Coronary artery (tissue), 2 donors: ENCODE data around the gene KLF13.

Experiments
- DNase-seq: peaks from one replicate; pipeline ENCODE4 v3.0.0-alpha.2; 2017; ENCODE audit warnings: low spot score
- H3K27ac ChIP-seq, 2 donors: fragments of 200-600 bp; sonication (generic); one replicate each; pipeline ENCODE4 v1.5.1; 2016 to 2019
- H3K4me3 ChIP-seq: fragments of 200-600 bp; sonication (generic); 2 replicates; pipeline ENCODE4 v1.5.1; 2016; ENCODE audit warnings: mild to moderate bottlenecking, moderate library complexity
- TF ChIP-seq, protein P1 (sequence below): fragments of 200-600 bp; sonication (generic); IDR thresholded peaks from one replicate; pipeline ENCODE4 v1.5.1; 2019; ENCODE audit warnings: antibody characterized with exemption

The KLF13 gene

DNA sequence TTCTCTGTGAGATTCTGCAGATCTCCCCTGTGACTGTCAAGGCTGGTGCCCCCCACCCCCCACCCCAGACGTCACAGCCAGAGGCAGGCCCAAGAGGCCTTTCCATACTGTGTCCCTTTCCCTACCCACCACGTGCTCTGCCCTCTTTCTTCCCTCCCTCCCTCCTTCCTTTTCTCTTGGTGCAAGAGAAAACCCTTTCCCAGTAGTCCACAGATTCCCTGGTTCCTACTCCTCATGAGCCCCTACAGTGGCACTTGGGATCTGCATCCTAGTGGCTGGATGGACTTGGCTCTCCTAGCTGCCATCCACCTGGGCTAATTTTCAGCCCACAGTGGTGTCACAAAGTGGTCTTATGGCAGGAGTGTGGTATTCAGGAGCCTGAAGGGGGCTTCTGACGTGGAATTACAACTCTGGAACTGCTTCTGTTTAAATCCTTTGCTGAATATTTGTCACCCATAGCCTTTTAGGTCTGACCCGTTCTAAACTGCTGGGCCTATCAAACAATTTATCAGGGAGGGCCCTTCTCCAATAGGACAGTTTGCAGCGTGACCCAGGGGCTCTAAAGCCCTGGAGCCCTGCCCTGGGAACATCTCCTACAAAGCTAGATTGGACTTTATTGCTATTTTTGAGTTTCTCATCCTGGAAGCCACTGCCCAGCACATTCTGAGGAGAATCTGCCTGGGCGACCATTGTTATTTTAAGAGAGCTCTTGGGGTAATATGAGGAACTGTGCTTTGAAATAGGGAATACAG lies 35.3 kb downstream of the KLF13 start:
- TF ChIP-seq, protein P1, sequence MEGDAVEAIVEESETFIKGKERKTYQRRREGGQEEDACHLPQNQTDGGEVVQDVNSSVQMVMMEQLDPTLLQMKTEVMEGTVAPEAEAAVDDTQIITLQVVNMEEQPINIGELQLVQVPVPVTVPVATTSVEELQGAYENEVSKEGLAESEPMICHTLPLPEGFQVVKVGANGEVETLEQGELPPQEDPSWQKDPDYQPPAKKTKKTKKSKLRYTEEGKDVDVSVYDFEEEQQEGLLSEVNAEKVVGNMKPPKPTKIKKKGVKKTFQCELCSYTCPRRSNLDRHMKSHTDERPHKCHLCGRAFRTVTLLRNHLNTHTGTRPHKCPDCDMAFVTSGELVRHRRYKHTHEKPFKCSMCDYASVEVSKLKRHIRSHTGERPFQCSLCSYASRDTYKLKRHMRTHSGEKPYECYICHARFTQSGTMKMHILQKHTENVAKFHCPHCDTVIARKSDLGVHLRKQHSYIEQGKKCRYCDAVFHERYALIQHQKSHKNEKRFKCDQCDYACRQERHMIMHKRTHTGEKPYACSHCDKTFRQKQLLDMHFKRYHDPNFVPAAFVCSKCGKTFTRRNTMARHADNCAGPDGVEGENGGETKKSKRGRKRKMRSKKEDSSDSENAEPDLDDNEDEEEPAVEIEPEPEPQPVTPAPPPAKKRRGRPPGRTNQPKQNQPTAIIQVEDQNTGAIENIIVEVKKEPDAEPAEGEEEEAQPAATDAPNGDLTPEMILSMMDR: no peak
- Histone ChIP-seq H3K4me3 (peak overlapping the region; percentile 30), H3K27ac (peak overlapping the region; percentile 42 to 70)
- no peak for DNase-seq

- H3K27ac ChIP-seq: peak overlapping the region in 1 of 2 donors; percentile 70
- no peak for DNase-seq
- TF ChIP-seq, protein P1: no peak
- no peak overlapping the region for H3K4me3 ChIP-seq
Measured at GRCh38 chr15:31362886-31363285, 36.3 kb downstream of the KLF13 start.

- DNase-seq: no peak
- H3K4me3 ChIP-seq: peak overlapping the region; percentile 69
- H3K27ac ChIP-seq: peak overlapping the region; percentile 62 to 94
- TF ChIP-seq, protein P1: no peak
Measured at GRCh38 chr15:31364301-31365031, 37.8 kb downstream of the KLF13 start.

- TF ChIP-seq, protein P1: no peak
- no peak for DNase-seq
- Histone ChIP-seq H3K27ac (peak overlapping the region; percentile 62 to 94), H3K4me3 (peak overlapping the region; percentile 69)
Measured at GRCh38 chr15:31365032-31365654, 38.5 kb downstream of the KLF13 start.

GRCh38 chr15:31365655-31366127 lies 39.1 kb downstream of the KLF13 start:
- TF ChIP-seq, protein P1: peak; percentile 15
- peak; percentile 99 for DNase-seq
- Histone ChIP-seq H3K27ac (peak overlapping the region; percentile 62 to 94), H3K4me3 (peak overlapping the region; percentile 69)

DNA sequence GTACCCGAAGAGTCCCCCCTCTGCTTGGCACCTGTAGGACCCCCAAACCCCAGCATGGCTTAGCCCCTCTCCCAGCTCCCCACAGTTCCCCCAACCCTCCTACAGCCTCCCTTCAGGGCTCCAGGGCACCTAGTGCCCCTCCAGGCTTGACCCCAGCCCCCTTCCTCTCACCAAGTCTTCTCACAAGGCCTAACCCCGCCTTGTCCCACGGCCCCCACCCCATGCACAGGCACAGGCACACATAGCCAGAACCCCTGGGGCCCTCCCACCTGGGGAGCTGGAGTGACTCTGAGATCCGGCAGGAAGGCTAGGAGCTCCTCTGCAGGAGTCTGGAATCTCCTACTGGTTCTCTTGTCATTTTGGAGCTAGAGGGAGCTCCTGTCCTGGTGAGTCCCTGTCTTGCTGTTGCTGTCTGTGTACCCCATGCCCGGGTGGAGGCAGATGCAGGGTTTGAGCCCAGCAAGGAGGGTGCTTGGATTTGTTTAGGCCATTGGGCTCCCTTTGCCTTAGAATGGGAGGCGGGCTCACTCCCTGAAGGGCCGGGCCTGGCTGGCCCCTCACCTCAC lies 39.6 kb downstream of the KLF13 start:
- no peak for DNase-seq
- TF ChIP-seq, protein P1: peak; percentile 7

More for the DNA sequence above, 39.6 kb downstream of the KLF13 start:
- Histone ChIP-seq H3K4me3 (peak overlapping the region; percentile 69), H3K27ac (peak overlapping the region; percentile 62 to 94)
